Liver (tissue), 9 donors: Measurements from ENCODE around the gene OSTN. TPM values are rescaled to one million over a fixed set of nuclear protein-coding genes. Genes with fewer than 3 reads are reported as not detected.

Experiments
- DNase-seq: peaks from one replicate; pipeline ENCODE4 v3.0.0-alpha.2; 2017; ENCODE audit warnings: low spot score
- H3K27ac ChIP-seq, 2 donors: one replicate each; pipeline ENCODE4 v1.7.0; 2013; ENCODE audit warnings: inconsistent platforms in 2 of 2, low read length in 2 of 2, control low read depth in 1 of 2, low read depth in 1 of 2, mild to moderate bottlenecking in 1 of 2
- H3K27me3 ChIP-seq, 4 donors: one replicate each; pipeline versions ENCODE4 v1.6.1 to v1.7.0; 2013; ENCODE audit warnings: low read length in 3 of 4, inconsistent platforms in 1 of 4, mild to moderate bottlenecking in 1 of 4, moderate library complexity in 1 of 4; ENCODE audit not compliant: control insufficient read depth in 4 of 4, insufficient read depth in 4 of 4
- H3K36me3 ChIP-seq, 4 donors: one replicate each; pipeline versions ENCODE4 v1.6.1 to v1.7.0; 2013; ENCODE audit warnings: low read length in 3 of 4, mild to moderate bottlenecking in 3 of 4, low read depth in 1 of 4, moderate library complexity in 1 of 4; ENCODE audit not compliant: control insufficient read depth in 4 of 4, insufficient read depth in 3 of 4
- H3K4me1 ChIP-seq, 4 donors: one replicate each; pipeline versions ENCODE4 v1.6.1 to v1.7.0; 2013; ENCODE audit warnings: low read length in 3 of 4, mild to moderate bottlenecking in 3 of 4, moderate library complexity in 1 of 4; ENCODE audit not compliant: control insufficient read depth in 4 of 4, insufficient read depth in 4 of 4
- H3K4me3 ChIP-seq, 3 donors: one replicate each; pipeline versions ENCODE4 v1.6.1 to v1.7.0; 2013; ENCODE audit warnings: low read length in 3 of 3, control low read depth in 1 of 3, low read depth in 1 of 3, mild to moderate bottlenecking in 1 of 3
- H3K9ac ChIP-seq, 2 donors: one replicate each; pipeline ENCODE4 v1.7.0; 2013; ENCODE audit warnings: low read length in 2 of 2, mild to moderate bottlenecking in 2 of 2, moderate library complexity in 2 of 2, control low read depth in 1 of 2, low read depth in 1 of 2
- H3K9me3 ChIP-seq, 4 donors: one replicate each; pipeline versions ENCODE4 v1.6.1 to v1.7.0; 2013; ENCODE audit warnings: low read length in 3 of 4; ENCODE audit not compliant: control insufficient read depth in 4 of 4
- EGR1 ChIP-seq, 2 donors: IDR thresholded peaks; 2 replicates each; pipeline ENCODE4 v1.6.1; 2016 to 2018; ENCODE audit warnings: antibody characterized with exemption in 2 of 2, low read depth in 2 of 2
- FOXA2 ChIP-seq: IDR thresholded peaks from 2 replicates; pipeline ENCODE4 v1.6.1; 2016; ENCODE audit warnings: antibody characterized with exemption
- GABPA ChIP-seq, 2 donors: IDR thresholded peaks in 1 of 2; conservative IDR thresholded peaks in 1 of 2; 2 replicates each; pipeline ENCODE4 v1.6.1; 2016; ENCODE audit warnings: antibody characterized with exemption in 2 of 2, mild to moderate bottlenecking in 1 of 2, moderate library complexity in 1 of 2
- HNF4A ChIP-seq, 2 donors: conservative IDR thresholded peaks; 2 replicates each; pipeline ENCODE4 v1.6.1; 2016; ENCODE audit warnings: antibody characterized with exemption in 2 of 2, mild to moderate bottlenecking in 2 of 2
- HNF4G ChIP-seq: IDR thresholded peaks from 2 replicates; pipeline ENCODE4 v1.6.1; 2016; ENCODE audit warnings: antibody characterized with exemption
- JUND ChIP-seq, 2 donors: IDR thresholded peaks; 2 replicates each; pipeline ENCODE4 v1.6.1; 2016; ENCODE audit warnings: antibody characterized with exemption in 2 of 2
- MAX ChIP-seq: IDR thresholded peaks from 2 replicates; pipeline ENCODE4 v1.6.1; 2016; ENCODE audit warnings: antibody characterized with exemption
- NR2F2 ChIP-seq: IDR thresholded peaks from 2 replicates; pipeline ENCODE4 v1.6.1; 2016; ENCODE audit warnings: antibody characterized with exemption
- REST ChIP-seq: IDR thresholded peaks from 2 replicates; pipeline ENCODE4 v1.6.1; 2016; ENCODE audit warnings: antibody characterized with exemption, mild to moderate bottlenecking
- RXRA ChIP-seq, 2 donors: IDR thresholded peaks; 2 replicates each; pipeline ENCODE4 v1.6.1; 2017 to 2018; ENCODE audit warnings: antibody characterized with exemption in 2 of 2, mild to moderate bottlenecking in 1 of 2
- SP1 ChIP-seq: IDR thresholded peaks from 2 replicates; pipeline ENCODE4 v1.6.1; 2018; ENCODE audit warnings: antibody characterized with exemption, mild to moderate bottlenecking
- TAF1 ChIP-seq: conservative IDR thresholded peaks from 2 replicates; pipeline ENCODE4 v1.6.1; 2016; ENCODE audit warnings: antibody characterized with exemption, mild to moderate bottlenecking
- YY1 ChIP-seq: IDR thresholded peaks from 2 replicates; pipeline ENCODE4 v1.6.1; 2016; ENCODE audit warnings: antibody characterized with exemption, mild to moderate bottlenecking
- ZBTB33 ChIP-seq: IDR thresholded peaks from 2 replicates; pipeline ENCODE4 v1.6.1; 2016; ENCODE audit warnings: antibody characterized with exemption
- WGBS: extraction: QIAGEN DNeasy Blood & Tissue Kit; methylation state at CpG from one replicate; pipeline ENCODE4 v1.1.7; 2013; 5-methylcytosine and 5-hydroxymethylcytosine counted together
- polyA plus RNA-seq, 2 donors: library from polyadenylated mRNA; stranded (reverse) in 1 of 2; unstranded in 1 of 2; fragments of 200-250 nt in 1 of 2; fragments of >200 nt in 1 of 2; fragmentation: Nextera tagmentation in 1 of 2; extraction: Ambion mirVana in 1 of 2; gene quantifications; one replicate each; pipeline versions ENCODE4 v1.2.1 to v1.2.3, GENCODE V29; 2013 to 2015
- total RNA-seq, 2 donors: library from RNA; depleted of rRNA; stranded (reverse); fragments of >200 nt; gene quantifications; one replicate each; pipeline ENCODE4 v1.2.3, GENCODE V29; 2014
- TF ChIP-seq, protein P1 (sequence below): fragments of 150-350 bp; IDR thresholded peaks from 2 replicates; pipeline ENCODE4 v1.5.1; 2017; ENCODE audit warnings: improper control_type of control experiment, low read depth, low read length; ENCODE audit not compliant: missing input control
- TF ChIP-seq, protein P2 (sequence below): IDR thresholded peaks from 2 replicates; pipeline ENCODE4 v1.6.1; 2016; ENCODE audit warnings: antibody characterized with exemption
- donor health status: healthy.
- donor health status: healthy.
- donor health status: healthy.
- donor health status: healthy.
- donor health status: healthy.

Gene OSTN
- total and polyA plus RNA-seq, 4 donors = not detected

- Histone ChIP-seq H3K4me3 (no peak overlapping the region), H3K27me3 (no peaks in the 10 kb centered on the region), H3K4me1 (no peaks in the 10 kb centered on the region), H3K9me3 (no peaks in the 10 kb centered on the region), H3K27ac (no peak overlapping the region), H3K9ac (no peak overlapping the region), H3K36me3 (no peaks in the 10 kb centered on the region)
- no peak for TF ChIP-seq EGR1 (IDR thresholded peaks at IDR 0.05; ENCODE audit: low read depth in 2 of 2)
- no peak for TF ChIP-seq REST
- no peak for TF ChIP-seq JUND (IDR thresholded peaks at IDR 0.05)
- no peak for TF ChIP-seq RXRA (IDR thresholded peaks at IDR 0.05)
- no peak for TF ChIP-seq TAF1
- TF ChIP-seq MAX = no peak
- TF ChIP-seq HNF4A (conservative IDR thresholded peaks at IDR 0.05) = no peak
- no peak for TF ChIP-seq SP1
- TF ChIP-seq, protein P1, sequence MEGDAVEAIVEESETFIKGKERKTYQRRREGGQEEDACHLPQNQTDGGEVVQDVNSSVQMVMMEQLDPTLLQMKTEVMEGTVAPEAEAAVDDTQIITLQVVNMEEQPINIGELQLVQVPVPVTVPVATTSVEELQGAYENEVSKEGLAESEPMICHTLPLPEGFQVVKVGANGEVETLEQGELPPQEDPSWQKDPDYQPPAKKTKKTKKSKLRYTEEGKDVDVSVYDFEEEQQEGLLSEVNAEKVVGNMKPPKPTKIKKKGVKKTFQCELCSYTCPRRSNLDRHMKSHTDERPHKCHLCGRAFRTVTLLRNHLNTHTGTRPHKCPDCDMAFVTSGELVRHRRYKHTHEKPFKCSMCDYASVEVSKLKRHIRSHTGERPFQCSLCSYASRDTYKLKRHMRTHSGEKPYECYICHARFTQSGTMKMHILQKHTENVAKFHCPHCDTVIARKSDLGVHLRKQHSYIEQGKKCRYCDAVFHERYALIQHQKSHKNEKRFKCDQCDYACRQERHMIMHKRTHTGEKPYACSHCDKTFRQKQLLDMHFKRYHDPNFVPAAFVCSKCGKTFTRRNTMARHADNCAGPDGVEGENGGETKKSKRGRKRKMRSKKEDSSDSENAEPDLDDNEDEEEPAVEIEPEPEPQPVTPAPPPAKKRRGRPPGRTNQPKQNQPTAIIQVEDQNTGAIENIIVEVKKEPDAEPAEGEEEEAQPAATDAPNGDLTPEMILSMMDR = no peak
- TF ChIP-seq, protein P2, sequence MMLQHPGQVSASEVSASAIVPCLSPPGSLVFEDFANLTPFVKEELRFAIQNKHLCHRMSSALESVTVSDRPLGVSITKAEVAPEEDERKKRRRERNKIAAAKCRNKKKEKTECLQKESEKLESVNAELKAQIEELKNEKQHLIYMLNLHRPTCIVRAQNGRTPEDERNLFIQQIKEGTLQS = no peak
- TF ChIP-seq HNF4G = no peak
- TF ChIP-seq YY1 = no peak
- no peak for TF ChIP-seq ZBTB33
- no peak for TF ChIP-seq GABPA (IDR thresholded peaks at IDR 0.05 in 1 of 2, conservative IDR thresholded peaks at IDR 0.05 in 1 of 2)
- TF ChIP-seq NR2F2 = no peak
- DNase-seq = no peak
- 80% methylated on average over 3 of the region's 3 CpGs for WGBS
Measured at GRCh38 chr3:191197761-191198306, 1.2 kb upstream of the OSTN start.

GRCh38 chr3:191198480-191198879 lies 561 bp upstream of the OSTN start:
- H3K36me3 ChIP-seq = no peaks in the 10 kb centered on the region
- WGBS = 58% methylated on average over 5 of the region's 5 CpGs
- no peak overlapping the region for H3K4me3 ChIP-seq
- no peak overlapping the region for H3K9ac ChIP-seq
- H3K4me1 ChIP-seq = no peaks in the 10 kb centered on the region
- no peaks in the 10 kb centered on the region for H3K9me3 ChIP-seq
- no peaks in the 10 kb centered on the region for H3K27me3 ChIP-seq
- H3K27ac ChIP-seq = no peak overlapping the region
- TF ChIP-seq TAF1 = no peak
- no peak for TF ChIP-seq FOXA2
- no peak for TF ChIP-seq GABPA (IDR thresholded peaks at IDR 0.05 in 1 of 2, conservative IDR thresholded peaks at IDR 0.05 in 1 of 2)
- no peak for TF ChIP-seq MAX
- TF ChIP-seq RXRA (IDR thresholded peaks at IDR 0.05) = no peak
- TF ChIP-seq HNF4G = no peak
- TF ChIP-seq ZBTB33 = no peak
- no peak for TF ChIP-seq YY1
- TF ChIP-seq NR2F2 = no peak
- no peak for DNase-seq
